ENCODE measurements around the gene MORC4. TPM values are rescaled to one million over a fixed set of nuclear protein-coding genes. Genes with fewer than 3 reads are reported as not detected.

Gene MORC4
- total and polyA plus RNA-seq, 4 donors = 4.5 to 25.3 (median 11.6) TPM

DNA sequence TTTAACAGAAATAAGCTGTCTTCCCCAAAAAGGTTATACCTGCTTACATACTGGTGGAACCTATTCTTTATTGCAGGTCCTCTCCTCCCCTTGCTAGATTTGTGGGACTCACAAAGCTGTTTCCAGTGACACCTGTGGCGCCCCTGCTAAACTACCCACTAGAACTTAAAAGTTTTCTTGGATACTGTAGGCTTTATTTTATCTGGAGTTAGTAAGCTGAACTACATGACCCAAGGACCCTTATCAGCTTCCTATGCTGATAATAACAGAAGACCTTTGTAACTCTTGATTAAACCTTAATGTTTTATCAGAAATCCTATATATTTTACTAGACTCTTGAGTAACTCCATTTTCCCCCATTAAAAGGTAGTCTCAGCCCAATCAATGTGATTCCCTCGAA is 47.5 kb downstream of the MORC4 start:
- H3K27ac ChIP-seq (ENCODE audit: low read depth in 1 of 2, low read length in 1 of 2) = no peak overlapping the region
- TF ChIP-seq, protein P1, sequence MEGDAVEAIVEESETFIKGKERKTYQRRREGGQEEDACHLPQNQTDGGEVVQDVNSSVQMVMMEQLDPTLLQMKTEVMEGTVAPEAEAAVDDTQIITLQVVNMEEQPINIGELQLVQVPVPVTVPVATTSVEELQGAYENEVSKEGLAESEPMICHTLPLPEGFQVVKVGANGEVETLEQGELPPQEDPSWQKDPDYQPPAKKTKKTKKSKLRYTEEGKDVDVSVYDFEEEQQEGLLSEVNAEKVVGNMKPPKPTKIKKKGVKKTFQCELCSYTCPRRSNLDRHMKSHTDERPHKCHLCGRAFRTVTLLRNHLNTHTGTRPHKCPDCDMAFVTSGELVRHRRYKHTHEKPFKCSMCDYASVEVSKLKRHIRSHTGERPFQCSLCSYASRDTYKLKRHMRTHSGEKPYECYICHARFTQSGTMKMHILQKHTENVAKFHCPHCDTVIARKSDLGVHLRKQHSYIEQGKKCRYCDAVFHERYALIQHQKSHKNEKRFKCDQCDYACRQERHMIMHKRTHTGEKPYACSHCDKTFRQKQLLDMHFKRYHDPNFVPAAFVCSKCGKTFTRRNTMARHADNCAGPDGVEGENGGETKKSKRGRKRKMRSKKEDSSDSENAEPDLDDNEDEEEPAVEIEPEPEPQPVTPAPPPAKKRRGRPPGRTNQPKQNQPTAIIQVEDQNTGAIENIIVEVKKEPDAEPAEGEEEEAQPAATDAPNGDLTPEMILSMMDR (IDR thresholded peaks at IDR 0.05; ENCODE audit: control extremely low read depth, extremely low read depth) = no peak
- no peak for ATAC-seq (ENCODE audit: insufficient read depth, low FRiP score)
- H3K4me1 ChIP-seq (ENCODE audit: control insufficient read depth in 5 of 5, insufficient read depth in 5 of 5, low read length in 5 of 5) = peaks cover 0 to 4% (median 0%) of the 10 kb centered on the region in 5 donors
- 70 to 84% methylated on average over 2 of the region's 2 CpGs for WGBS, 2 donors
- H3K27me3 ChIP-seq (ENCODE audit: control insufficient read depth in 3 of 3, insufficient read depth in 3 of 3, low read length in 2 of 3) = peaks cover 0 to 20% (median 16%) of the 10 kb centered on the region in 3 donors
- H3K9me3 ChIP-seq (ENCODE audit: control insufficient read depth in 4 of 4, insufficient read depth in 3 of 4, low read length in 3 of 4) = no peaks in the 10 kb centered on the region
- DNase-seq = no peak
- H3K4me3 ChIP-seq = no peak overlapping the region
- no peak overlapping the region for H3K9ac ChIP-seq (ENCODE audit: insufficient read depth in 1 of 2, low read length in 2 of 2)
- peaks cover 0 to 6% (median 2%) of the 10 kb centered on the region in 4 donors for H3K36me3 ChIP-seq (ENCODE audit: control insufficient read depth in 4 of 4, insufficient read depth in 4 of 4, low read length in 4 of 4)

DNA sequence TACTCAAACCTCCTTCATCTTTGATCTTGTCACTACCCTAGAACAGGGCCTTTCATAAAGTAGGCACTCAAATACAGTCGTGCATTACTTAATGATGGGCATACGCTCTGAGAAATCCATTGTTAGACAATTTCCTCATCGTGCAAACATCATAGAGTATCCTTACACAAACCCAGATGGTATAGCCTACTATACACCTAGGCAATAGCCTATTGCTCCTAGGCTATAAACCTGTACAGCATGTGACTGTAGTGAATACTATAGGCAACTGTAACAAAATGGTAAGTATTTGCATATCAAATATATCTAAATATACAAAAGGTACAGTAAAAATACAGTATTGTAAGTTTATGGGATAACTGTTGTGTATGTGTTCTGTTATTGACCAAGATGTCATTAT is 47.9 kb downstream of the MORC4 start:
- WGBS, 2 donors = 70 to 95% methylated on average over 3 of the region's 3 CpGs
- TF ChIP-seq, protein P1 (IDR thresholded peaks at IDR 0.05; ENCODE audit: control extremely low read depth, extremely low read depth) = no peak
- peaks cover 0 to 6% (median 2%) of the 10 kb centered on the region in 4 donors for H3K36me3 ChIP-seq (ENCODE audit: control insufficient read depth in 4 of 4, insufficient read depth in 4 of 4, low read length in 4 of 4)
- DNase-seq = no peak
- no peak overlapping the region for H3K27ac ChIP-seq (ENCODE audit: low read depth in 1 of 2, low read length in 1 of 2)
- no peaks in the 10 kb centered on the region for H3K9me3 ChIP-seq (ENCODE audit: control insufficient read depth in 4 of 4, insufficient read depth in 3 of 4, low read length in 3 of 4)
- H3K27me3 ChIP-seq (ENCODE audit: control insufficient read depth in 3 of 3, insufficient read depth in 3 of 3, low read length in 2 of 3) = peaks cover 0 to 21% (median 15%) of the 10 kb centered on the region in 3 donors
- no peak overlapping the region for H3K4me3 ChIP-seq
- ATAC-seq (ENCODE audit: insufficient read depth, low FRiP score) = no peak
- peaks cover 0 to 4% (median 0%) of the 10 kb centered on the region in 5 donors for H3K4me1 ChIP-seq (ENCODE audit: control insufficient read depth in 5 of 5, insufficient read depth in 5 of 5, low read length in 5 of 5)
- H3K9ac ChIP-seq (ENCODE audit: insufficient read depth in 1 of 2, low read length in 2 of 2) = no peak overlapping the region

DNA sequence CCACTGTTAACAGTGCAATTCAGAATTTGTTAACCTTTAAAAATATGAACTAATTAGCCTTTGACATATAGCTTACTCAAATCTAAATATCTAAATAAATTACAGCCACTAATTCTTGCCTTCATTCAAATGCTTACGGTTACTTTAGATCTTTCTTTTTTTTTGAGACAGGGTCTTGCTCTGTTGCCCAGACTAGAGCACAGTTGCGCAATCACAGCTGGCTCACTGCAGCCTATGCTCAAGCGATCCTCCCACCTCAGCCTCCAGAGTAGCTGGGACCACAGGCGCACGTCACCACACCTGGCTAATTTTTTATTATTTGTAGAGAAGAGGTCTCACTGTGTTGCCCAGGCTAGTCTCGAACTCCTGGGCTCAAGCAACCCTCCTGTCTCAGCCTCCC is 48.8 kb downstream of the MORC4 start:
- ATAC-seq (ENCODE audit: insufficient read depth, low FRiP score) = no peak
- H3K27ac ChIP-seq (ENCODE audit: low read depth in 1 of 2, low read length in 1 of 2) = no peak overlapping the region
- H3K9ac ChIP-seq (ENCODE audit: insufficient read depth in 1 of 2, low read length in 2 of 2) = no peak overlapping the region
- H3K36me3 ChIP-seq (ENCODE audit: control insufficient read depth in 4 of 4, insufficient read depth in 4 of 4, low read length in 4 of 4) = peaks cover 0 to 4% (median 1%) of the 10 kb centered on the region in 4 donors
- 87 to 92% methylated on average over 6 of the region's 6 CpGs for WGBS, 2 donors
- no peaks in the 10 kb centered on the region for H3K9me3 ChIP-seq (ENCODE audit: control insufficient read depth in 4 of 4, insufficient read depth in 3 of 4, low read length in 3 of 4)
- peaks cover 0 to 23% (median 18%) of the 10 kb centered on the region in 3 donors for H3K27me3 ChIP-seq (ENCODE audit: control insufficient read depth in 3 of 3, insufficient read depth in 3 of 3, low read length in 2 of 3)
- H3K4me1 ChIP-seq (ENCODE audit: control insufficient read depth in 5 of 5, insufficient read depth in 5 of 5, low read length in 5 of 5) = peaks cover 0 to 4% (median 0%) of the 10 kb centered on the region in 5 donors
- no peak for DNase-seq
- no peak overlapping the region for H3K4me3 ChIP-seq
- TF ChIP-seq, protein P1 (IDR thresholded peaks at IDR 0.05; ENCODE audit: control extremely low read depth, extremely low read depth) = no peak

DNA sequence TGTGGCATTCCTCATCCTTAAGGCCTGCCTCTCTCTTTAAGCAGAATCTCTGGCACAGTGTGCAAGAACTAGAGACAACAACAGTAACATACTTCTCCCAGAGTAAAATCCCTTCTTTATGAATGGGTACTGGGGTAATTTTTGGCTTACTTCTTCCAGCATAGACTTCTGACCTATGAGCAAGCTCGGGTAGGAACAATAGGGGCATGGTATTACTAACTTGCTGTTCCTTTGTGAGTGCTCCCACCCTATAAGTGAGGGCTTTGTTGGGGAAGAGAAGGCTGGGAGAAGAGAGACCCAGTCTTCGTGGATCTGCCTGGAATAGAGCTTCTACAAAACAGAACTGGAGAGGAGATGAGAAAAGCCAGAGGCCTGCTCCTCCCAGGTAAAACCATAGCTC is 49.6 kb downstream of the MORC4 start:
- WGBS, 2 donors = 61 to 89% methylated on average over 2 of the region's 2 CpGs

More for the DNA sequence above, 49.6 kb downstream of the MORC4 start:
- no peaks in the 10 kb centered on the region for H3K9me3 ChIP-seq (ENCODE audit: control insufficient read depth in 4 of 4, insufficient read depth in 3 of 4, low read length in 3 of 4)
- TF ChIP-seq, protein P1 (IDR thresholded peaks at IDR 0.05; ENCODE audit: control extremely low read depth, extremely low read depth) = no peak
- H3K36me3 ChIP-seq (ENCODE audit: control insufficient read depth in 4 of 4, insufficient read depth in 4 of 4, low read length in 4 of 4) = peaks cover 0 to 3% (median under 1%) of the 10 kb centered on the region in 4 donors
- ATAC-seq (ENCODE audit: insufficient read depth, low FRiP score) (no peak), DNase-seq (no peak)
- no peak overlapping the region for H3K27ac ChIP-seq (ENCODE audit: low read depth in 1 of 2, low read length in 1 of 2)
- H3K27me3 ChIP-seq (ENCODE audit: control insufficient read depth in 3 of 3, insufficient read depth in 3 of 3, low read length in 2 of 3) = peaks cover 0 to 23% (median 18%) of the 10 kb centered on the region in 3 donors
- H3K4me1 ChIP-seq (ENCODE audit: control insufficient read depth in 5 of 5, insufficient read depth in 5 of 5, low read length in 5 of 5) = peaks cover 0 to 4% (median 0%) of the 10 kb centered on the region in 5 donors
- no peak overlapping the region for H3K4me3 ChIP-seq
- H3K9ac ChIP-seq (ENCODE audit: insufficient read depth in 1 of 2, low read length in 2 of 2) = no peak overlapping the region
